IMR-90 (cell line): Measurements from ENCODE around the gene PTHLH. TPM values are rescaled to one million over a fixed set of nuclear protein-coding genes. Genes with fewer than 3 reads are reported as not detected.

Experiments
- ATAC-seq: fragments of 200-7000 bp; cut with Tn5 transposase; 2 replicates; pipeline ENCODE4 v1.9.1; 2020; ENCODE audit warnings: low read depth, mild to moderate bottlenecking, moderate library complexity
- BruUV-seq: library from RNA; stranded (reverse); fragments of 400-500 nt; replicated peaks from 2 replicates; lab custom pipeline; 2021; lab: Mats Ljungman, UMichigan
- CTCF ChIA-PET: fragments of 300-600 bp; formaldehyde crosslinking; extraction: SDS; loops from one replicate; lab custom pipeline; 2021; ENCODE audit warnings: antibody characterized with exemption; lab: Yijun Ruan, JAX
- POLR2A ChIA-PET: fragments of 300-600 bp; sonication (Branson Sonifier 250); formaldehyde crosslinking; loops from one replicate; lab custom pipeline; 2022; ENCODE audit warnings: antibody characterized with exemption; ENCODE audit not compliant: unreplicated experiment; lab: Charles Lee
- DNase-seq: peaks from one replicate; pipeline ENCODE4 v3.0.0; 2013
- H2AFZ ChIP-seq: replicated peaks from 2 replicates; pipeline ENCODE3; 2013; ENCODE audit warnings: low read length, mild to moderate bottlenecking; ENCODE audit not compliant: poor library complexity
- H2AK5ac ChIP-seq: 2 replicates; pipeline ENCODE4 v1.6.1; 2013; ENCODE audit warnings: low read depth, low read length, inconsistent platforms
- H2AK9ac ChIP-seq: replicated peaks from 2 replicates; pipeline ENCODE3; 2013; ENCODE audit warnings: mild to moderate bottlenecking, low read depth, low read length, moderate library complexity; ENCODE audit not compliant: poor library complexity
- H2BK120ac ChIP-seq: 2 replicates; pipeline ENCODE4 v1.6.1; 2013; ENCODE audit warnings: low read depth, low read length, inconsistent platforms
- H2BK15ac ChIP-seq: 3 replicates; pipeline ENCODE4 v1.6.1; 2013; ENCODE audit warnings: low read depth, low read length, inconsistent platforms
- H2BK20ac ChIP-seq: 2 replicates; pipeline ENCODE4 v1.6.1; 2013; ENCODE audit warnings: low read depth, mild to moderate bottlenecking, inconsistent platforms, low read length, moderate library complexity
- H2BK5ac ChIP-seq: 2 replicates; pipeline ENCODE4 v1.6.1; 2013; ENCODE audit warnings: mild to moderate bottlenecking, low read depth, low read length, inconsistent platforms; ENCODE audit not compliant: poor library complexity, severe bottlenecking
- H3K14ac ChIP-seq: replicated peaks from 2 replicates; pipeline ENCODE4 v1.6.1; 2013; ENCODE audit warnings: low read depth, low read length, inconsistent platforms
- H3K18ac ChIP-seq: 2 replicates; pipeline ENCODE4 v1.6.1; 2013; ENCODE audit warnings: low read depth, low read length, control low read depth
- H3K23ac ChIP-seq: 2 replicates; pipeline ENCODE4 v1.6.1; 2013; ENCODE audit warnings: low read depth, low read length, inconsistent platforms
- H3K27ac ChIP-seq: 2 replicates; pipeline ENCODE4 v1.5.1; 2013; ENCODE audit warnings: mild to moderate bottlenecking, control low read depth, low read length; ENCODE audit not compliant: insufficient read depth
- H3K27me3 ChIP-seq: 2 replicates; pipeline ENCODE4 v1.6.1; 2013; ENCODE audit warnings: low read length; ENCODE audit not compliant: control insufficient read depth, insufficient read depth
- H3K36me3 ChIP-seq: 2 replicates; pipeline ENCODE4 v1.6.1; 2013; ENCODE audit warnings: low read length, mixed read lengths; ENCODE audit not compliant: control insufficient read depth, insufficient read depth
- H3K4ac ChIP-seq: 2 replicates; pipeline ENCODE4 v1.6.1; 2013; ENCODE audit warnings: low read depth, low read length, inconsistent platforms
- H3K4me1 ChIP-seq: 2 replicates; pipeline ENCODE4 v1.6.1; 2013; ENCODE audit warnings: low read length, mixed read lengths; ENCODE audit not compliant: control insufficient read depth, insufficient read depth
- H3K4me2 ChIP-seq: 2 replicates; pipeline ENCODE4 v1.6.1; 2013; ENCODE audit warnings: low read depth, mild to moderate bottlenecking, control low read depth, low read length, moderate library complexity
- H3K4me3 ChIP-seq: 2 replicates; pipeline ENCODE4 v1.5.1; 2013; ENCODE audit warnings: low read depth, mild to moderate bottlenecking, control low read depth, low read length, moderate library complexity; ENCODE audit not compliant: insufficient read depth
- H3K56ac ChIP-seq: 2 replicates; pipeline ENCODE4 v1.6.1; 2013; ENCODE audit warnings: low read length, inconsistent platforms; ENCODE audit not compliant: insufficient read depth; ENCODE audit errors: extremely low read depth
- H3K79me1 ChIP-seq, 2 experiments: 2 replicates each; pipeline ENCODE4 v1.6.1; 2013; ENCODE audit warnings: low read length in 2 of 2, inconsistent platforms in 1 of 2, low read depth in 1 of 2
- H3K9ac ChIP-seq: 2 replicates; pipeline ENCODE4 v1.6.1; 2013; ENCODE audit warnings: low read depth, low read length, control low read depth
- H3K9me1 ChIP-seq: 2 replicates; pipeline ENCODE4 v1.6.1; 2013; ENCODE audit warnings: low read length, inconsistent platforms; ENCODE audit not compliant: insufficient read depth
- H3K9me3 ChIP-seq: 2 replicates; pipeline ENCODE4 v1.6.1; 2013; ENCODE audit warnings: low read length; ENCODE audit not compliant: control insufficient read depth, insufficient read depth
- H4K20me1 ChIP-seq: 2 replicates; pipeline ENCODE4 v1.6.1; 2013; ENCODE audit warnings: low read length, inconsistent platforms; ENCODE audit not compliant: insufficient read depth
- H4K5ac ChIP-seq: 2 replicates; pipeline ENCODE4 v1.6.1; 2013; ENCODE audit warnings: mild to moderate bottlenecking, low read depth, low read length, control low read depth
- H4K8ac ChIP-seq, 2 experiments: 2 replicates each; pipeline ENCODE4 v1.6.1; 2013; ENCODE audit warnings: low read depth in 2 of 2, low read length in 2 of 2, control low read depth in 1 of 2, inconsistent platforms in 1 of 2
- H4K91ac ChIP-seq: 2 replicates; pipeline ENCODE4 v1.6.1; 2013; ENCODE audit warnings: low read depth, low read length, inconsistent platforms; ENCODE audit not compliant: insufficient read depth
- CEBPB ChIP-seq: IDR thresholded peaks from 2 replicates; pipeline ENCODE4 v1.6.1; 2012; ENCODE audit warnings: low read depth, low read length, improper control_type of control experiment
- FOS ChIP-seq: fragments of 150-350 bp; IDR thresholded peaks from 2 replicates; pipeline ENCODE4 v1.6.1; 2016; ENCODE audit warnings: low read depth, low read length
- MAFK ChIP-seq: IDR thresholded peaks from 2 replicates; pipeline ENCODE4 v1.6.1; 2012; ENCODE audit warnings: low read depth, low read length, improper control_type of control experiment
- MXI1 ChIP-seq: IDR thresholded peaks from 2 replicates; pipeline ENCODE4 v1.6.1; 2012; ENCODE audit warnings: low read depth, mild to moderate bottlenecking, low read length, moderate library complexity, borderline replicate concordance
- RAD21 ChIP-seq: IDR thresholded peaks from 2 replicates; pipeline ENCODE4 v1.6.1; 2012; ENCODE audit warnings: low read length, improper control_type of control experiment
- RCOR1 ChIP-seq: IDR thresholded peaks from 2 replicates; pipeline ENCODE4 v1.6.1; 2012; ENCODE audit warnings: mild to moderate bottlenecking, low read length, improper control_type of control experiment; ENCODE audit not compliant: insufficient replicate concordance
- WGBS, 2 experiments: methylation state at CpG; one replicate each; pipeline versions ENCODE4 v1.1.5 to v1.1.7; 2013; ENCODE audit warnings: missing lambda C conversion rate in 2 of 2; ENCODE audit not compliant: insufficient read length in 1 of 2; ENCODE audit errors: extremely low coverage in 2 of 2; 5-methylcytosine and 5-hydroxymethylcytosine counted together
- dilution Hi-C: fragments of 300-500 bp; cut with HindIII; formaldehyde crosslinking; loops from one replicate; pipeline ENCODE4 v1.14.3; 2018; ENCODE audit warnings: low sequenced_read_pairs; ENCODE audit not compliant: unreplicated experiment
- in situ Hi-C: fragments of 300-500 bp; cut with MboI; formaldehyde crosslinking; loops from 3 replicates; pipeline ENCODE4 v1.14.3; 2019; ENCODE audit warnings: low sequenced_read_pairs, inconsistent platforms, mixed read lengths
- intact Hi-C: fragments of 100-400 bp; cut with micrococcal nuclease; formaldehyde crosslinking; loops from 2 replicates; pipeline ENCODE4 v1.10.0; 2022
- polyA plus RNA-seq, 3 experiments: library from polyadenylated mRNA; depleted of rRNA; stranded (reverse); fragments of >200 nt; gene quantifications; 2 replicates each; pipeline ENCODE4 v1.2.3, GENCODE V29; 2012; ENCODE audit warnings: low replicate concordance in 1 of 3
- total RNA-seq: library from RNA; depleted of rRNA; stranded (reverse); fragments of >200 nt; gene quantifications from 2 replicates; pipeline ENCODE4 v1.2.3, GENCODE V29; 2012
- TF ChIP-seq, protein P1 (sequence below): fragments of 150-350 bp; IDR thresholded peaks from 2 replicates; pipeline ENCODE4 v1.6.1; 2017; ENCODE audit warnings: mild to moderate bottlenecking, antibody characterized with exemption, low read length, low read depth

Gene PTHLH
- total and polyA plus RNA-seq, 2 of the 4 experiments (the other 2 are of a cell fraction), result 0.36 to 1.3 TPM

DNA sequence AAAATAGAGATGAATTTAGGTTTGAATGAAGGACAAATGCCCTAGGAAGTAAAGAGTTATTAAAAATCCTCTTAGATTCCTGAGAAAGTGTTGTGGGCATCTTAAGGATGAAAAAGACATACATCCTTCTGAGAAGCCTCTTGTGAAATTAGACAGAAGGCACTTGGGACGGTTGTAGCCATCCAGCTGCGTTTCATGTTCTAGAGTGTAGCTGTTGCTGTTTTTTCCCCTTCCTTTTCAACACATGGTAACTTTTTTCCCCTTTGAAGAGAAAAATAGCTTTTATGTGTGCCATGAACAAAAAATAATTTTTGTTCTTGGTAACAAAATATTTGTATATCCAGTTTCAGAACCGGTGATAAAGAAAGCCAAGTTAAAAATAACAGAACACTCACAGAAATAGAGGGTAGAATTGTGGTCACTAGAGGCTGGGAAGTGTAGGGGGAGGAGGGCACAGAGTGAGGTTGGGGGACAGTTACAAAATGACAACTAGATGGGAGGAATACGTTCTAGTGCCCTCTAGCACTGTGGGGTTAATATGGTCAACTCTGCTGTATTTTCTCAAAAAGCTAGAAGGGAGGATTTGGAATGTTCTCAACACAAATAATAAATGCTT is 58.4 kb downstream of the PTHLH start:
- BruUV-seq, result no TSS peak
- CTCF ChIA-PET, result no interaction called here
- intact Hi-C loops, result no loop called here

More for the DNA sequence above, 58.4 kb downstream of the PTHLH start:
- dilution Hi-C loops (no loop called here), in situ Hi-C loops (no loop called here)
- no peak overlapping the region for H2AFZ ChIP-seq
- no peak overlapping the region for H2BK120ac ChIP-seq
- no peak overlapping the region for H4K91ac ChIP-seq
- H3K4me1 ChIP-seq, result peaks cover 3% of the 10 kb centered on the region; the same call in 1 of the 2 replicates
- no peak overlapping the region for H3K56ac ChIP-seq
- no peak overlapping the region for H3K27ac ChIP-seq
- no peak overlapping the region for H4K5ac ChIP-seq
- DNase-seq (no peak), ATAC-seq (no peak)
- no peak overlapping the region for H3K14ac ChIP-seq
- H3K9ac ChIP-seq, result no peak overlapping the region
- H4K8ac ChIP-seq, result no peak overlapping the region
- H3K4ac ChIP-seq, result no peak overlapping the region
- no peaks in the 10 kb centered on the region for H3K9me3 ChIP-seq
- H3K9me1 ChIP-seq, result no peaks in the 10 kb centered on the region
- H3K23ac ChIP-seq, result no peak overlapping the region
- no peak overlapping the region for H2BK15ac ChIP-seq
- H3K79me1 ChIP-seq, result no peaks in the 10 kb centered on the region
- no peak overlapping the region for H3K4me3 ChIP-seq
- no peak overlapping the region for H3K4me2 ChIP-seq
- H4K20me1 ChIP-seq, result no peaks in the 10 kb centered on the region
- POLR2A ChIA-PET, result no interaction called here
- no peak overlapping the region for H2BK5ac ChIP-seq
- no peak overlapping the region for H2AK9ac ChIP-seq
- H3K27me3 ChIP-seq, result no peaks in the 10 kb centered on the region
- TF ChIP-seq MAFK (no peak), MXI1 (no peak), FOS (no peak), CEBPB (no peak), RAD21 (no peak), RCOR1 (no peak)
- TF ChIP-seq, protein P1, sequence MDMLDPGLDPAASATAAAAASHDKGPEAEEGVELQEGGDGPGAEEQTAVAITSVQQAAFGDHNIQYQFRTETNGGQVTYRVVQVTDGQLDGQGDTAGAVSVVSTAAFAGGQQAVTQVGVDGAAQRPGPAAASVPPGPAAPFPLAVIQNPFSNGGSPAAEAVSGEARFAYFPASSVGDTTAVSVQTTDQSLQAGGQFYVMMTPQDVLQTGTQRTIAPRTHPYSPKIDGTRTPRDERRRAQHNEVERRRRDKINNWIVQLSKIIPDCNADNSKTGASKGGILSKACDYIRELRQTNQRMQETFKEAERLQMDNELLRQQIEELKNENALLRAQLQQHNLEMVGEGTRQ, result no peak
- H3K36me3 ChIP-seq, result no peaks in the 10 kb centered on the region
- WGBS, 2 experiments, result no CpG with 5 or more reads among the region's 4 CpGs
- H3K18ac ChIP-seq, result no peak overlapping the region
- no peak overlapping the region for H2BK20ac ChIP-seq
- 0 out of 2 replicates have a peak overlapping the region, but pooled peaks have one; percentile 58 for H2AK5ac ChIP-seq
